Gastrocnemius medialis (tissue), 4 donors: Measurements from ENCODE around the gene KRTAP12-1. TPM values are rescaled to one million over a fixed set of nuclear protein-coding genes. Genes with fewer than 3 reads are reported as not detected.

Experiments used
- ATAC-seq, 2 donors: fragments of 150-250 bp; one replicate each; pipeline ENCODE4 v1.9.1; 2016
- DNase-seq, 2 donors: peaks; one replicate each; pipeline ENCODE4 v3.0.0-alpha.2; 2019
- H3K27ac ChIP-seq, 4 donors: fragments of 200-600 bp; sonication (generic); 1 replicate in 1 of 4; 2 replicates in 3 of 4; pipeline ENCODE4 v1.5.1; 2016 to 2018; ENCODE audit warnings: mild to moderate bottlenecking in 2 of 4, moderate library complexity in 1 of 4
- H3K27me3 ChIP-seq, 3 donors: fragments of 200-600 bp; sonication (generic) in 2 of 3; 1 replicate in 1 of 3; 2 replicates in 2 of 3; pipeline versions ENCODE4 v1.5.1 to v1.6.0; 2016 to 2019; ENCODE audit warnings: mild to moderate bottlenecking in 1 of 3, moderate library complexity in 1 of 3
- H3K36me3 ChIP-seq, 2 donors: fragments of 200-600 bp; sonication (generic) in 1 of 2; one replicate each; pipeline ENCODE4 v1.5.1; 2017 to 2018
- H3K4me1 ChIP-seq, 2 donors: fragments of 200-600 bp; sonication (generic) in 1 of 2; one replicate each; pipeline ENCODE4 v1.5.1; 2016 to 2017; ENCODE audit warnings: mild to moderate bottlenecking in 2 of 2
- H3K4me3 ChIP-seq, 4 donors: fragments of 200-600 bp; sonication (generic) in 3 of 4; 1 replicate in 1 of 4; 2 replicates in 3 of 4; pipeline ENCODE4 v1.5.1; 2016 to 2019; ENCODE audit warnings: mild to moderate bottlenecking in 2 of 4
- H3K9me3 ChIP-seq, 3 donors: fragments of 200-600 bp; sonication (generic) in 2 of 3; 1 replicate in 1 of 3; 2 replicates in 2 of 3; pipeline ENCODE4 v1.5.1; 2016 to 2019
- CTCF ChIP-seq, 5 experiments: fragments of 450-650 bp in 3 of 5; fragments of 200-600 bp in 2 of 5; sonication (generic) in 2 of 5; IDR thresholded peaks in 4 of 5; conservative IDR thresholded peaks in 1 of 5; 1 replicate in 4 of 5; 2 replicates in 1 of 5; pipeline ENCODE4 v1.5.1; 2016 to 2019; ENCODE audit warnings: antibody characterized with exemption in 5 of 5, mild to moderate bottlenecking in 3 of 5, moderate library complexity in 3 of 5
- POLR2A ChIP-seq, 2 donors: fragments of 450-650 bp; IDR thresholded peaks; one replicate each; pipeline ENCODE4 v1.6.1; 2017; ENCODE audit warnings: antibody characterized with exemption in 2 of 2, mild to moderate bottlenecking in 2 of 2, moderate library complexity in 2 of 2
- in situ Hi-C, 4 donors: fragments of 200-750 bp; cut with MboI; loops; one replicate each; pipeline versions ENCODE4 v1.15.0 to v1.8.0; 2017; ENCODE audit warnings: low sequenced_read_pairs in 4 of 4
- intact Hi-C: fragments of 100-400 bp; cut with DNase I; formaldehyde crosslinking; loops from one replicate; pipeline ENCODE4 v1.15.1; 2023; ENCODE audit warnings: low total_unique reads
- total RNA-seq, 4 donors: library from RNA; depleted of rRNA; stranded (reverse); fragments of >200 nt; gene quantifications; one replicate each; pipeline versions ENCODE4 v1.1.0 to v1.2.3, GENCODE V29; 2016

KRTAP12-1 gene
- total RNA-seq, 4 donors from 2014 or later: not detected

GRCh38 chr21:44703731-44704635 lies 22.0 kb upstream of the KRTAP12-1 start:
- H3K36me3 ChIP-seq: no peaks in the 10 kb centered on the region
- no peak overlapping the region for H3K4me3 ChIP-seq
- TF ChIP-seq CTCF (IDR thresholded peaks at IDR 0.05 in 4 of 5, conservative IDR thresholded peaks at IDR 0.05 in 1 of 5) (no peak), POLR2A (IDR thresholded peaks at IDR 0.05) (no peak)
- DNase-seq (no peak), ATAC-seq (no peak)
- no peaks in the 10 kb centered on the region for H3K9me3 ChIP-seq
- H3K4me1 ChIP-seq: no peaks in the 10 kb centered on the region
- intact Hi-C loops (no loop called here), in situ Hi-C loops (no loop called here)
- peaks cover 67 to 87% (median 85%) of the 10 kb centered on the region in 3 donors for H3K27me3 ChIP-seq
- no peak overlapping the region for H3K27ac ChIP-seq

- TF ChIP-seq POLR2A (IDR thresholded peaks at IDR 0.05): no peak
- TF ChIP-seq CTCF (IDR thresholded peaks at IDR 0.05 in 4 of 5, conservative IDR thresholded peaks at IDR 0.05 in 1 of 5): no peak
- DNase-seq (no peak), ATAC-seq (no peak)
- Histone ChIP-seq H3K27ac (no peak overlapping the region), H3K36me3 (no peaks in the 10 kb centered on the region), H3K4me1 (no peaks in the 10 kb centered on the region), H3K9me3 (no peaks in the 10 kb centered on the region), H3K27me3 (peaks cover 61 to 87% (median 85%) of the 10 kb centered on the region in 3 donors), H3K4me3 (no peak overlapping the region)
- intact Hi-C loops: no loop called here
- in situ Hi-C loops: no loop called here
These were observed 21.2 kb upstream of the KRTAP12-1 start for GRCh38 chr21:44702973-44703730.

GRCh38 chr21:44702111-44702972 lies 20.4 kb upstream of the KRTAP12-1 start:
- Histone ChIP-seq H3K9me3 (no peaks in the 10 kb centered on the region), H3K27ac (no peak overlapping the region), H3K27me3 (peaks cover 55 to 88% (median 87%) of the 10 kb centered on the region in 3 donors), H3K4me3 (no peak overlapping the region), H3K4me1 (no peaks in the 10 kb centered on the region), H3K36me3 (no peaks in the 10 kb centered on the region)
- ATAC-seq (no peak), DNase-seq (no peak)
- intact Hi-C loops (no loop called here), in situ Hi-C loops (no loop called here)
- TF ChIP-seq POLR2A (IDR thresholded peaks at IDR 0.05) (no peak), CTCF (IDR thresholded peaks at IDR 0.05 in 4 of 5, conservative IDR thresholded peaks at IDR 0.05 in 1 of 5) (no peak)

GRCh38 chr21:44701541-44701940 lies 19.6 kb upstream of the KRTAP12-1 start:
- no peak for TF ChIP-seq POLR2A (IDR thresholded peaks at IDR 0.05)
- TF ChIP-seq CTCF (IDR thresholded peaks at IDR 0.05 in 4 of 5, conservative IDR thresholded peaks at IDR 0.05 in 1 of 5): no peak
- H3K27ac ChIP-seq: no peak overlapping the region
- no peaks in the 10 kb centered on the region for H3K36me3 ChIP-seq
- DNase-seq: no peak
- no peak overlapping the region for H3K4me3 ChIP-seq
- H3K27me3 ChIP-seq: peaks cover 49 to 84% (median 79%) of the 10 kb centered on the region in 3 donors
- H3K4me1 ChIP-seq: no peaks in the 10 kb centered on the region
- ATAC-seq: no peak
- no peaks in the 10 kb centered on the region for H3K9me3 ChIP-seq
- in situ Hi-C loops (no loop called here), intact Hi-C loops (no loop called here)
